Measurements from ENCODE around the gene CDKAL1. TPM values are rescaled to one million over a fixed set of nuclear protein-coding genes. Genes with fewer than 3 reads are reported as not detected.

The CDKAL1 gene
- total and polyA plus RNA-seq, 8 donors, result 13.6 to 20.7 (median 17.5) TPM

DNA sequence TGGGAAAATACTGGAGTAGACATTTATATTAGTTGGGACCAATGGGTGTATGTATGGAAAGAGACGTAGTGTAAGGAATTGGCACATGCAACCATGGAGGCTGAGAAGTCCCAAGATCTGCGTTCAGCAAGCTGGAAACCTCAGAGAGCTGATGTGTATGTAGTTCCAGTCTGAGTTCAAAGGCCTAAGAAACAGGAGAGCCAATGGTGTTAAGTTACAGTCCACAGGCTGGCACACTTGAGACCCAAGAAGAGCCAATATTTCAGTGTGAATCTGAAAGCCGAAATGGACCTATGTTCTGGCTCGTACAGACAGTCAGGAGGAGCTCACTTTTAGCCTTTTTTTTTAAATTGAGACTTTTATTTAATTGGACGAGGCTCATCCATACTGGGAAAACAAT, 244.2 kb downstream of the CDKAL1 start:
- peaks cover 0 to 8% of the 10 kb centered on the region in 2 donors for H3K36me3 ChIP-seq
- no peaks in the 10 kb centered on the region for H3K27me3 ChIP-seq
- H3K9me3 ChIP-seq, result no peaks in the 10 kb centered on the region
- intact Hi-C loops (cut with DNase I), result no loop called here
- H3K4me1 ChIP-seq, result no peaks in the 10 kb centered on the region
- H3K4me3 ChIP-seq, result no peak overlapping the region
- TF ChIP-seq, protein P1, sequence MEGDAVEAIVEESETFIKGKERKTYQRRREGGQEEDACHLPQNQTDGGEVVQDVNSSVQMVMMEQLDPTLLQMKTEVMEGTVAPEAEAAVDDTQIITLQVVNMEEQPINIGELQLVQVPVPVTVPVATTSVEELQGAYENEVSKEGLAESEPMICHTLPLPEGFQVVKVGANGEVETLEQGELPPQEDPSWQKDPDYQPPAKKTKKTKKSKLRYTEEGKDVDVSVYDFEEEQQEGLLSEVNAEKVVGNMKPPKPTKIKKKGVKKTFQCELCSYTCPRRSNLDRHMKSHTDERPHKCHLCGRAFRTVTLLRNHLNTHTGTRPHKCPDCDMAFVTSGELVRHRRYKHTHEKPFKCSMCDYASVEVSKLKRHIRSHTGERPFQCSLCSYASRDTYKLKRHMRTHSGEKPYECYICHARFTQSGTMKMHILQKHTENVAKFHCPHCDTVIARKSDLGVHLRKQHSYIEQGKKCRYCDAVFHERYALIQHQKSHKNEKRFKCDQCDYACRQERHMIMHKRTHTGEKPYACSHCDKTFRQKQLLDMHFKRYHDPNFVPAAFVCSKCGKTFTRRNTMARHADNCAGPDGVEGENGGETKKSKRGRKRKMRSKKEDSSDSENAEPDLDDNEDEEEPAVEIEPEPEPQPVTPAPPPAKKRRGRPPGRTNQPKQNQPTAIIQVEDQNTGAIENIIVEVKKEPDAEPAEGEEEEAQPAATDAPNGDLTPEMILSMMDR (IDR thresholded peaks at IDR 0.05), result no peak
- DNase-seq, result no peak
- H3K27ac ChIP-seq, result no peak overlapping the region
- no peak for ATAC-seq

DNA sequence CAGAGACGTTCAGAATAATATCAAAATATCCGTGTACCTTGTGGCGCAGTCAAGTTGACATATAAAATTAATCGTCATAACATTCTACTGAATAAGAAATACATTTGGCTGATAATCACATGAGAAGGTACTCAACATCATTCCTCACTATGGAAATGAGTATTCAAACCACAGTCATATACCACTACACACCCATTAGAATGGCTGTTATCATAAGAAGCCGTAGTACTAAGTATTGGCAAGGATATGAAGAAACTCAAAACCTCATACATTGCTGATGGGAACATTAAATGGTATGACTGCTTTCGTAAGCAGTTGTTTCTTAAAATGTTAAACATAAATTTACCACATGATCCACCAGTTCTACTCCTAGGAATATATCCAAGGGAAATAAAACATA, 244.7 kb downstream of the CDKAL1 start:
- peaks cover 0 to 8% of the 10 kb centered on the region in 2 donors for H3K36me3 ChIP-seq

DNA sequence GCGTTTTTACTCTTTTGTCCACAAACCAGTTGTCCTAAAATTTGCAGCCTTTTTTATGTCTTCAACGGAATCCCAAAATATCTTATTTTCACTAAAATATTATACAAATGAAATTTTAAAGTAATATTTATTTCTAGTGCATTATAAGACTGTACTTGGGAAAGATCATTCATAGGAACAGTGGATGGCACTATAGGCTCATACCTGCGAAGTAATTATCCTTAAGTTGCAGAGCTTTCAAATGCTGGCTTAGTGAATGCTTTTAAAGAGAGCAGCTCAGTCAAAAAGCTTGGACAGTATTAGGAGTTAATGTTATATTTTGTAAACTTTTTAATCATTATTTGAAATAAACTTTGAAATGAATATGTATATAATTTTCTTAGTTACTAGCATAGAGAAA, 254.9 kb downstream of the CDKAL1 start:
- no peak for ATAC-seq
- TF ChIP-seq, protein P1 (IDR thresholded peaks at IDR 0.05), result no peak
- DNase-seq, result no peak
- Histone ChIP-seq H3K27ac (no peak overlapping the region), H3K4me1 (no peaks in the 10 kb centered on the region), H3K4me3 (no peak overlapping the region), H3K9me3 (no peaks in the 10 kb centered on the region), H3K27me3 (no peaks in the 10 kb centered on the region), H3K36me3 (no peaks in the 10 kb centered on the region)
- intact Hi-C loops (cut with DNase I), result no loop called here

More for the DNA sequence above, 244.7 kb downstream of the CDKAL1 start:
- Histone ChIP-seq H3K27ac (no peak overlapping the region), H3K27me3 (no peaks in the 10 kb centered on the region), H3K4me3 (no peak overlapping the region), H3K4me1 (no peaks in the 10 kb centered on the region), H3K9me3 (no peaks in the 10 kb centered on the region)
- no peak for DNase-seq
- TF ChIP-seq, protein P1 (IDR thresholded peaks at IDR 0.05), result no peak
- intact Hi-C loops (cut with DNase I), result no loop called here
- ATAC-seq, result no peak

DNA sequence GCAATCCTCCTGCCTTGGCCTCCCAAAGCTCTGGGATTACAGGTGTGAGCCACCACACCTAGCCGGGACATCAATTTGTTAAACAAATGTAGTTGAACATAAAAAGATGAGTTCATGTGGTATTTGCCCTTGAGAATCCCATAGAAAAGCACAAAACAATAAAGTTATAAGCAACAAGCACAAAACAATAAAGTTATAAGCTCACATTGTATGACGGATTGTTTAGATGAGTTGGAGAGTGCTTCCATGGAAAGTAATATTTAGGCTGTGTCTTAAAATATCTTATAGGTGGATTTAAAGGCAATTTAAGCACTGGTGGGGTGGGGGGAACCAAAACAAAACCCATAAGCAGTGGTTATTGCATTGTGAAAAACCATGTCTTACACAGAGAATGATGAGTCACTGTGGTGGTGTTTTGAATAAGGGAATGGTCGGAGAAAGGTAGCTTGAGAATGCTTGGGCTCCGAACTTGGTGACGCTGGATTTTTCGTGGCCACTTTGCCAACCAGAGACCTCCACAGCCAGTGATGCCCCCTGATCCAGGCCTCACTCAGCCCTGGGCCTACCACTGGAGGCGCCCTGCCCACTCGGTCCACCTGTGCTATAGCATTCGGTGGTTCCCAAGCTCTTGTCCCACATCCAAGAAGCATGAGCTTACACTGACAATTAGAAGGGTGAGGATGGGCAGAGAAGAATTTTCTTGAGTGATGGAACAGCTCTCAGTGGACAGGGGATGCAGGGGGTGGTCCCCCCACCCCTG, 256.0 kb downstream of the CDKAL1 start:
- Histone ChIP-seq H3K4me1 (no peaks in the 10 kb centered on the region), H3K27me3 (no peaks in the 10 kb centered on the region), H3K9me3 (no peaks in the 10 kb centered on the region), H3K4me3 (no peak overlapping the region), H3K27ac (no peak overlapping the region), H3K36me3 (no peaks in the 10 kb centered on the region)
- ATAC-seq, result no peak
- TF ChIP-seq, protein P1 (IDR thresholded peaks at IDR 0.05), result no peak
- intact Hi-C loops (cut with DNase I), result loop anchor here in 1 of 2 donors (10.0 kb wide), 1 partner anchor 795 kb away; no protein-coding TSS in a partner anchor
- DNase-seq, result no peak

DNA sequence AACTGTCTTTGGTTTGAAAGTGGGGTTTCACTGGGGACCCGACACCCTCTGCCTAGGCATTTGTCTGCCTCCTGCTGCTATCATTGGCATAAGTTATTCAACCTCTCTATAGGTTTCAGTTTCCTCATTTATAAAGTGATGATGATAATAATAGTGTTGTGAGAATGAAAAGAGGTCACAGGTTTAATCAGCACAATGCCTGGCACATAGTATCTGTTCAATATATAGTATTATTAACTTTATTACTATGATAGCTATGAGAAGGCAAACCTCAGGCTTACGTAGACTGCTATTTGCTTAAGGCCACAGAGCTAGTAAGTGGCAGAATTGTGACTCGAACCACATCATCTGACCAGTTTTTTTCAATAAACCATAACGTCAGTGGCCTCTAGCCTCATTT, 256.8 kb downstream of the CDKAL1 start:
- intact Hi-C loops (cut with DNase I), result loop anchor here in 1 of 2 donors (10.0 kb wide), 1 partner anchor 794 kb away; no protein-coding TSS in a partner anchor
- no peak for DNase-seq

More for the DNA sequence above, 256.8 kb downstream of the CDKAL1 start:
- no peak overlapping the region for H3K4me3 ChIP-seq
- no peaks in the 10 kb centered on the region for H3K4me1 ChIP-seq
- H3K27me3 ChIP-seq, result no peaks in the 10 kb centered on the region
- TF ChIP-seq, protein P1 (IDR thresholded peaks at IDR 0.05), result no peak
- H3K36me3 ChIP-seq, result no peaks in the 10 kb centered on the region
- no peak for ATAC-seq
- no peaks in the 10 kb centered on the region for H3K9me3 ChIP-seq
- H3K27ac ChIP-seq, result no peak overlapping the region
